A673 (cell line): ENCODE measurements around the gene ADGRB2. TPM values are rescaled to one million over a fixed set of nuclear protein-coding genes. Genes with fewer than 3 reads are reported as not detected.

Experiments used
- BruUV-seq: library from RNA; stranded (reverse); fragments of 400-500 nt; replicated peaks from 2 replicates; lab custom pipeline; 2021; lab: Mats Ljungman, UMichigan
- CTCF ChIA-PET: fragments of 300-600 bp; sonication (Branson Sonifier 250); formaldehyde crosslinking; loops from one replicate; lab custom pipeline; 2022; ENCODE audit warnings: antibody characterized with exemption; lab: Charles Lee
- POLR2A ChIA-PET: fragments of 300-600 bp; sonication (Branson Sonifier 250); formaldehyde crosslinking; loops from one replicate; lab custom pipeline; 2022; ENCODE audit warnings: antibody characterized with exemption; ENCODE audit not compliant: low non-redundant PET; lab: Charles Lee
- DNase-seq: peaks from one replicate; pipeline ENCODE4 v3.0.0-alpha.2; 2015; ENCODE audit warnings: low spot score
- H3K27ac ChIP-seq: fragments of 200-600 bp; sonication (generic); 2 replicates; pipeline ENCODE4 v1.5.1; 2016; ENCODE audit warnings: mixed run types, low read depth, mild to moderate bottlenecking, mixed read lengths, antibody characterized with exemption, low read length; ENCODE audit not compliant: poor library complexity, severe bottlenecking
- H3K27me3 ChIP-seq: fragments of 200-600 bp; sonication (generic); replicated peaks from 2 replicates; pipeline ENCODE4 v1.6.1; 2017; ENCODE audit warnings: mixed run types, low read depth, mild to moderate bottlenecking, mixed read lengths, antibody characterized with exemption, low read length; ENCODE audit not compliant: insufficient read depth, poor library complexity
- H3K36me3 ChIP-seq: fragments of 200-600 bp; sonication (generic); 2 replicates; pipeline ENCODE4 v1.6.1; 2016; ENCODE audit warnings: mixed run types, mild to moderate bottlenecking, mixed read lengths, antibody characterized with exemption, low read length; ENCODE audit not compliant: insufficient read depth, poor library complexity, severe bottlenecking
- H3K4me1 ChIP-seq: fragments of 200-600 bp; sonication (generic); 2 replicates; pipeline ENCODE4 v1.6.1; 2017; ENCODE audit warnings: mixed run types, mild to moderate bottlenecking, mixed read lengths, antibody characterized with exemption, low read length; ENCODE audit not compliant: insufficient read depth, poor library complexity, severe bottlenecking
- H3K4me3 ChIP-seq: fragments of 200-600 bp; sonication (generic); 2 replicates; pipeline ENCODE4 v1.5.1; 2016; ENCODE audit warnings: low read depth, mixed run types, mild to moderate bottlenecking, mixed read lengths, low read length; ENCODE audit not compliant: poor library complexity, severe bottlenecking
- H3K9me3 ChIP-seq: fragments of 200-600 bp; sonication (generic); 2 replicates; pipeline ENCODE4 v1.6.1; 2016; ENCODE audit warnings: mixed run types, low read depth, mild to moderate bottlenecking, mixed read lengths, antibody characterized with exemption, low read length; ENCODE audit not compliant: poor library complexity, severe bottlenecking
- EZH2 ChIP-seq: fragments of 200-600 bp; sonication (generic); IDR thresholded peaks from 2 replicates; pipeline ENCODE4 v1.6.1; 2017; ENCODE audit warnings: borderline replicate concordance, low read depth, mild to moderate bottlenecking, mixed read lengths, antibody characterized with exemption, low read length; ENCODE audit not compliant: poor library complexity, severe bottlenecking
- intact Hi-C: fragments of 100-400 bp; cut with micrococcal nuclease; formaldehyde crosslinking; loops from one replicate; pipeline ENCODE4 v1.10.0; 2022; ENCODE audit not compliant: unreplicated experiment
- total RNA-seq: library from RNA; stranded (reverse); gene quantifications from 2 replicates; pipeline ENCODE4 v1.2.3, GENCODE V29; 2021
- TF ChIP-seq, protein P1 (sequence below): fragments of 300-800, 200-600 bp; sonication (generic); conservative IDR thresholded peaks from 2 replicates; pipeline ENCODE4 v1.5.1; 2017; ENCODE audit warnings: low read depth, mild to moderate bottlenecking, antibody characterized with exemption, low read length, moderate library complexity, mixed read lengths

Gene ADGRB2
- total RNA-seq, 1 experiment from 2014 or later, result 5.9 TPM

DNA sequence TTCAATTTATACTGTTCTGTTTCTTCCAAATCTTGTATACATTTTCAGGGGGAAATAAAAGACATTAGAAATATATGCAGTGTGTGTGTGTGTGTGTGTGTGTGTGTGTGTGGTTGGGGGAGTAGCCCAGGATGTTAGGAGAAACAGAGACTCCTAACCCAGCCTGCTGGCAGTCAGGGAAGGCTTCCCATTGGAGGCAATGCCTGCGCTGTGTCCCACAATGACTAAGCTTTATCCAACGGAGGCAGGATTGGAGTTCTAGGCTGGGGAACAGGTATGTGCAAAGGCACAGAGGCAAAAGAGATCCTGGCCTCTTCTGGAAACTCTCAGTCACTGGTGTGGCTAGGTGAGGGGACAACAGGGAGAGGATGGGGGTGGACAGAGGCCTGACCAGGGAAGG lies 16.5 kb upstream of the ADGRB2 start:
- POLR2A ChIA-PET, result no interaction called here
- Histone ChIP-seq H3K36me3 (no peaks in the 10 kb centered on the region), H3K4me3 (no peak overlapping the region), H3K9me3 (no peaks in the 10 kb centered on the region), H3K4me1 (peaks cover 26% of the 10 kb centered on the region), H3K27ac (no peak overlapping the region), H3K27me3 (no peaks in the 10 kb centered on the region)
- no TSS peak for BruUV-seq
- intact Hi-C loops, result loop anchor here (10.0 kb wide), 1 partner anchor 386 kb away; no protein-coding TSS in a partner anchor
- CTCF ChIA-PET, result no interaction called here
- TF ChIP-seq, protein P1, sequence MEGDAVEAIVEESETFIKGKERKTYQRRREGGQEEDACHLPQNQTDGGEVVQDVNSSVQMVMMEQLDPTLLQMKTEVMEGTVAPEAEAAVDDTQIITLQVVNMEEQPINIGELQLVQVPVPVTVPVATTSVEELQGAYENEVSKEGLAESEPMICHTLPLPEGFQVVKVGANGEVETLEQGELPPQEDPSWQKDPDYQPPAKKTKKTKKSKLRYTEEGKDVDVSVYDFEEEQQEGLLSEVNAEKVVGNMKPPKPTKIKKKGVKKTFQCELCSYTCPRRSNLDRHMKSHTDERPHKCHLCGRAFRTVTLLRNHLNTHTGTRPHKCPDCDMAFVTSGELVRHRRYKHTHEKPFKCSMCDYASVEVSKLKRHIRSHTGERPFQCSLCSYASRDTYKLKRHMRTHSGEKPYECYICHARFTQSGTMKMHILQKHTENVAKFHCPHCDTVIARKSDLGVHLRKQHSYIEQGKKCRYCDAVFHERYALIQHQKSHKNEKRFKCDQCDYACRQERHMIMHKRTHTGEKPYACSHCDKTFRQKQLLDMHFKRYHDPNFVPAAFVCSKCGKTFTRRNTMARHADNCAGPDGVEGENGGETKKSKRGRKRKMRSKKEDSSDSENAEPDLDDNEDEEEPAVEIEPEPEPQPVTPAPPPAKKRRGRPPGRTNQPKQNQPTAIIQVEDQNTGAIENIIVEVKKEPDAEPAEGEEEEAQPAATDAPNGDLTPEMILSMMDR, result no peak
- no peak for TF ChIP-seq EZH2
- no peak for DNase-seq

DNA sequence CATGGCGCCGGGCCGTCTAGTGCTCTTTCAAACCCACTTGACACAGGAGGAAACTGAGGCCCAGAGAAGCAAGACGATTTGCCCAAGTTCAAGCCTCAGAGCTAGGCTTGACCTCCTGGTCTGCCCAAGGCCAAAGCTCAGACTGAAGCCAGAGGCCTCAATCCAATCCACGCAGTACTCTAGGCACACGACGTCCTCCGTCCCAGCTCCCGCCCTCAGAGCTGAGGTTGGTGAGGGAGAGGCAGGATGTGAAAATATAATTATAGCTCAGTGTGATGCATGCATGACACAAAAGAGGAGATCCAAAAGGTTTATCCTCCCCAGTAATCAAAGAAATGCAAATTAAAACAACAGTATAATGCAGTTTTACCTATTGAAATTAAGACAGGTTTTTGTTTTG lies 15.5 kb upstream of the ADGRB2 start:
- Histone ChIP-seq H3K36me3 (no peaks in the 10 kb centered on the region), H3K4me1 (peaks cover 23% of the 10 kb centered on the region), H3K27me3 (no peaks in the 10 kb centered on the region), H3K4me3 (no peak overlapping the region), H3K9me3 (no peaks in the 10 kb centered on the region), H3K27ac (no peak overlapping the region)
- no TSS peak for BruUV-seq
- intact Hi-C loops, result loop anchor here (10.0 kb wide), 1 partner anchor 385 kb away; no protein-coding TSS in a partner anchor
- ChIA-PET CTCF (interaction anchor here (1.2 kb wide), 1 partner anchor 34 kb away, joined by 4 read pairs; no protein-coding TSS in a partner anchor), POLR2A (no interaction called here)
- TF ChIP-seq EZH2, result no peak
- TF ChIP-seq, protein P1, result no peak
- DNase-seq, result no peak

DNA sequence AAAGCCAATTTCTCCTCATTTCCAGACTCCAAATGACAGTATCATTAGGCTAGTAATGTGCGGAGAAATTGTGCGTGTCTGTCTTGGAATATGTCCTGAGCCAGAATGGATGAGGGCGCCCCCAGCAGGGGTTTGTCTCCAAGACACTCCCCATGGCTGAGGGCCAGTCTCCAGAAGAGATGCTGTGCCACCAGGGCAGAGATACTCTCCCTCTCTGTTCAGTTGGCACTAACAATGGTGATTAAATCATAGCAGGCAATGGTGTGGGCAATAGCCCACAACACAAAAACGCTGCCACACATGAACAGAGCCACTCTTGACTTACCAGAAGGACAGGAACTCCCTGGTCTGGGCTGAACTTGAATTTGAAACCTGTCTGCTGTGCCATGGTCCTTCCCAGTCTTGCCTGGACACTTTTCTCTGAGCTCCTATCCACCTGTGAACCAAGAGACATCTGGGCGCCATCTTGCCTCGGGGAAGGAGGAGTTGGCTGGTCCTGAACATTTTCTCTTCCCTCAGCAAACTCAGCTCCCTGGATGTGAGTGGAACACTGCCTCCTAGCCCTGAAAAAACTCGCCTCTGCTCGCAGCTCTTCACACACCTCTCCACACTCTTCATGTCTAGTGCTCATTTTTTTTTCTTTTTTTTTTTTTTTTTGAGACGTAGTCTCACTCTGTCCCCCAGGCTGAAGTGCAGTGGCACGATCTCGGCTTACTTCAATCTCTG lies 14.8 kb upstream of the ADGRB2 start:
- Histone ChIP-seq H3K27ac (no peak overlapping the region), H3K9me3 (no peaks in the 10 kb centered on the region), H3K27me3 (peaks cover 2% of the 10 kb centered on the region), H3K36me3 (no peaks in the 10 kb centered on the region), H3K4me1 (peaks cover 23% of the 10 kb centered on the region), H3K4me3 (no peak overlapping the region)
- ChIA-PET POLR2A (no interaction called here), CTCF (interaction anchor here (0.7 to 1.2 kb wide), 2 partner anchors 34 to 125 kb away, joined by 4 read pairs; no protein-coding TSS in a partner anchor)
- DNase-seq, result no peak
- BruUV-seq, result no TSS peak
- TF ChIP-seq, protein P1, result no peak
- TF ChIP-seq EZH2, result no peak
- intact Hi-C loops, result no loop called here
